Upper lobe of left lung (tissue), 6 donors: Measurements from ENCODE around the gene RIMKLA. TPM values are rescaled to one million over a fixed set of nuclear protein-coding genes. Genes with fewer than 3 reads are reported as not detected.

Experiments used
- ATAC-seq, 2 donors: fragments of 200-7000 bp; cut with Tn5 transposase; one replicate each; pipeline ENCODE4 v1.9.1; 2022; ENCODE audit warnings: mild to moderate bottlenecking in 2 of 2, moderate library complexity in 2 of 2; ENCODE audit not compliant: low FRiP score in 2 of 2
- DNase-seq, 2 donors: peaks; one replicate each; pipeline ENCODE4 v3.0.0-alpha.2; 2019 to 2020
- H3K27ac ChIP-seq, 4 donors: fragments of 200-600 bp; sonication (generic); one replicate each; pipeline ENCODE4 v1.5.1; 2016 to 2019
- H3K27me3 ChIP-seq, 4 donors: fragments of 200-600 bp; sonication (generic); one replicate each; pipeline ENCODE4 v1.5.1; 2017 to 2019
- H3K36me3 ChIP-seq, 4 donors: fragments of 200-600 bp; sonication (generic); one replicate each; pipeline ENCODE4 v1.5.1; 2016 to 2019
- H3K4me1 ChIP-seq, 4 donors: fragments of 200-600 bp; sonication (generic); one replicate each; pipeline ENCODE4 v1.5.1; 2018 to 2019
- H3K4me3 ChIP-seq, 4 donors: fragments of 200-600 bp; sonication (generic); one replicate each; pipeline ENCODE4 v1.5.1; 2017 to 2019; ENCODE audit warnings: mild to moderate bottlenecking in 2 of 4, moderate library complexity in 1 of 4
- H3K9me3 ChIP-seq, 4 donors: fragments of 200-600 bp; sonication (generic); one replicate each; pipeline ENCODE4 v1.5.1; 2018 to 2019
- CTCF ChIP-seq, 6 experiments: fragments of 450-650 bp in 4 of 6; fragments of 200-600 bp in 2 of 6; sonication (generic) in 2 of 6; IDR thresholded peaks; one replicate each; pipeline ENCODE4 v1.5.1; 2016 to 2019; ENCODE audit warnings: antibody characterized with exemption in 6 of 6
- EP300 ChIP-seq, 4 donors: sonication (generic); formaldehyde crosslinking; IDR thresholded peaks; one replicate each; pipeline ENCODE4 v1.5.1; 2017; ENCODE audit warnings: antibody characterized with exemption in 4 of 4, control low read depth in 2 of 4
- POLR2A ChIP-seq, 4 donors: fragments of 450-650 bp; IDR thresholded peaks; one replicate each; pipeline ENCODE4 v1.5.1; 2016 to 2017; ENCODE audit warnings: antibody characterized with exemption in 4 of 4, mild to moderate bottlenecking in 2 of 4
- POLR2AphosphoS5 ChIP-seq, 2 donors: sonication (generic); formaldehyde crosslinking; IDR thresholded peaks; one replicate each; pipeline ENCODE4 v1.5.1; 2017; ENCODE audit warnings: antibody characterized with exemption in 2 of 2
- WGBS, 2 donors: methylation state at CpG; one replicate each; pipeline ENCODE4 v1.1.5; 2017 to 2018; 5-methylcytosine and 5-hydroxymethylcytosine counted together
- total RNA-seq, 6 donors: library from RNA; depleted of rRNA in 4 of 6; stranded (reverse); fragments of >200 nt in 4 of 6; gene quantifications; one replicate each; pipeline versions ENCODE4 v1.1.0 to v1.2.1, GENCODE V29; 2016 to 2021
- donor health status: DM: no; HTN: no; CAD: no; lungs with moderate emphysema.
- donor health status: DM: no; HTN: yes; CAD: no; lungs with severe emphysema.

The RIMKLA gene
- total RNA-seq, 6 donors from 2014 or later, result 5.2 to 16.6 (median 9.3) TPM

GRCh38 chr1:42430286-42431135 lies 49.9 kb downstream of the RIMKLA start:
- no peaks in the 10 kb centered on the region for H3K9me3 ChIP-seq
- no peaks in the 10 kb centered on the region for H3K36me3 ChIP-seq
- no peaks in the 10 kb centered on the region for H3K4me1 ChIP-seq
- H3K27ac ChIP-seq, result no peak overlapping the region
- TF ChIP-seq CTCF (IDR thresholded peaks at IDR 0.05), result no peak
- no peak for TF ChIP-seq POLR2A (IDR thresholded peaks at IDR 0.05)
- TF ChIP-seq POLR2AphosphoS5 (IDR thresholded peaks at IDR 0.05), result no peak
- TF ChIP-seq EP300 (IDR thresholded peaks at IDR 0.05), result no peak
- 82 to 83% methylated on average over 3 of the region's 3 CpGs for WGBS, 2 donors
- DNase-seq (no peak), ATAC-seq (no peak)
- H3K4me3 ChIP-seq, result no peak overlapping the region
- no peaks in the 10 kb centered on the region for H3K27me3 ChIP-seq

- H3K27me3 ChIP-seq, result no peaks in the 10 kb centered on the region
- no peak for ATAC-seq
- no peak overlapping the region for H3K4me3 ChIP-seq
- H3K36me3 ChIP-seq, result no peaks in the 10 kb centered on the region
- 71 to 82% methylated on average over 3 of the region's 3 CpGs for WGBS, 2 donors
- H3K9me3 ChIP-seq, result no peaks in the 10 kb centered on the region
- no peak for TF ChIP-seq CTCF (IDR thresholded peaks at IDR 0.05)
- DNase-seq, result no peak
- no peaks in the 10 kb centered on the region for H3K4me1 ChIP-seq
- H3K27ac ChIP-seq, result no peak overlapping the region
Observed at GRCh38 chr1:42431514-42431913, 50.9 kb downstream of the RIMKLA start.

- H3K4me1 ChIP-seq, result no peaks in the 10 kb centered on the region
- WGBS, 2 donors, result 95 to 96% methylated on average over 4 of the region's 4 CpGs
- no peak for TF ChIP-seq POLR2AphosphoS5 (IDR thresholded peaks at IDR 0.05)
- no peak for TF ChIP-seq POLR2A (IDR thresholded peaks at IDR 0.05)
- no peak for TF ChIP-seq CTCF (IDR thresholded peaks at IDR 0.05)
- TF ChIP-seq EP300 (IDR thresholded peaks at IDR 0.05), result no peak
Observed at GRCh38 chr1:42432714-42433113, 52.1 kb downstream of the RIMKLA start.

GRCh38 chr1:42433369-42433768 lies 52.8 kb downstream of the RIMKLA start:
- Histone ChIP-seq H3K9me3 (no peaks in the 10 kb centered on the region), H3K27ac (no peak overlapping the region), H3K27me3 (no peaks in the 10 kb centered on the region), H3K4me1 (no peaks in the 10 kb centered on the region), H3K36me3 (no peaks in the 10 kb centered on the region), H3K4me3 (no peak overlapping the region)
- no peak for ATAC-seq
- no peak for TF ChIP-seq POLR2A (IDR thresholded peaks at IDR 0.05)
- TF ChIP-seq CTCF (IDR thresholded peaks at IDR 0.05), result no peak
- no peak for TF ChIP-seq EP300 (IDR thresholded peaks at IDR 0.05)
- 93 to 94% methylated on average over 6 of the region's 6 CpGs for WGBS, 2 donors
- DNase-seq, result no peak

More at GRCh38 chr1:42432714-42433113, 52.1 kb downstream of the RIMKLA start:
- Histone ChIP-seq H3K36me3 (no peaks in the 10 kb centered on the region), H3K27ac (no peak overlapping the region), H3K27me3 (no peaks in the 10 kb centered on the region), H3K9me3 (no peaks in the 10 kb centered on the region), H3K4me3 (no peak overlapping the region)
- ATAC-seq (no peak), DNase-seq (no peak)

GRCh38 chr1:42434340-42434739 lies 53.7 kb downstream of the RIMKLA start:
- TF ChIP-seq POLR2A (IDR thresholded peaks at IDR 0.05), result no peak
- no peak for TF ChIP-seq POLR2AphosphoS5 (IDR thresholded peaks at IDR 0.05)
- TF ChIP-seq EP300 (IDR thresholded peaks at IDR 0.05), result no peak
- TF ChIP-seq CTCF (IDR thresholded peaks at IDR 0.05), result no peak
- ATAC-seq (no peak), DNase-seq (no peak)
- Histone ChIP-seq H3K4me3 (no peak overlapping the region), H3K27ac (no peak overlapping the region), H3K9me3 (no peaks in the 10 kb centered on the region), H3K4me1 (no peaks in the 10 kb centered on the region), H3K36me3 (no peaks in the 10 kb centered on the region), H3K27me3 (no peaks in the 10 kb centered on the region)
- WGBS, 2 donors, result 96 to 100% methylated on average over 4 of the region's 4 CpGs
